NOMO-1 (cell line): ENCODE data around the gene MPO.

ENCODE experiments used
- DNase-seq, 2 experiments: peaks; one replicate each; lab custom pipeline; 2025; ENCODE audit not compliant: unreplicated experiment in 2 of 2; lab: John Stamatoyannopoulos, UW

Gene MPO

DNA sequence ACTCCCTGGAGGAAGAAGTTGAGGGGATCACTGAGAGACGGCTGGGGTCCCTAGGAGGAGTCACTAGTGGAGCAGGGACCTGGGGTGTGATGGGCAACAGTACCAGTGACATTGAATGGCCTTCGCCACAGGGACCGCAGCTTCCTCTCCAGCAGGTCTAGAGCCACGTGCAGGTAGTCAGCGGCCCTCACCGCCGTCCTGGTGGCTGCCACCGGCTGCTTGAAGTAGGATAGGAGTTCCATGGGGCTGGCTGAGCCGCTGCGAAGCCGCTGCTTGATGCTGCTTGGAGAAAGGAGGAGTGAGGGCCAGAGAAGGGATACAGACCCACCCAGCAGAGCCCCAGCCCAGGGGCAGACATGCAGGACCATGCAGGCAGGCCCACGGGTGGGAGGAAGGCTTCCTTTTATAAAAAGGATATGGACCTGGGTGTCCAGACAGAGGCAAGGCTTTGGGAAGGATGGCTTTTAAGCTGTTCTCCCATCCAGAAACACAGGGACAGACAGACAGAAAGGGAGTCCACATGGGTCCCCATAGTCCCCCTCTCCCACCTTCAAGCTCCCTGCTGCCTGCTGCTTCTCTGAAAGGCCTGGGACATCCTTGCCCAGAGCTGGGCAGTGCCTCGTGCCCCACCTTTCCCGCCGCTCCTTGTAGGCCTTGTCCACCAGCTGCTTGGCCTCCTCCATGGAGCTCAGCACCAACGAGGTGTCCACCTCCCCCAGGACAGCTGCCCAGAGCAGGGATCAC, 827 bp downstream of the MPO start:
- peak in 1 of 2 experiments; percentile 60 for DNase-seq

DNA sequence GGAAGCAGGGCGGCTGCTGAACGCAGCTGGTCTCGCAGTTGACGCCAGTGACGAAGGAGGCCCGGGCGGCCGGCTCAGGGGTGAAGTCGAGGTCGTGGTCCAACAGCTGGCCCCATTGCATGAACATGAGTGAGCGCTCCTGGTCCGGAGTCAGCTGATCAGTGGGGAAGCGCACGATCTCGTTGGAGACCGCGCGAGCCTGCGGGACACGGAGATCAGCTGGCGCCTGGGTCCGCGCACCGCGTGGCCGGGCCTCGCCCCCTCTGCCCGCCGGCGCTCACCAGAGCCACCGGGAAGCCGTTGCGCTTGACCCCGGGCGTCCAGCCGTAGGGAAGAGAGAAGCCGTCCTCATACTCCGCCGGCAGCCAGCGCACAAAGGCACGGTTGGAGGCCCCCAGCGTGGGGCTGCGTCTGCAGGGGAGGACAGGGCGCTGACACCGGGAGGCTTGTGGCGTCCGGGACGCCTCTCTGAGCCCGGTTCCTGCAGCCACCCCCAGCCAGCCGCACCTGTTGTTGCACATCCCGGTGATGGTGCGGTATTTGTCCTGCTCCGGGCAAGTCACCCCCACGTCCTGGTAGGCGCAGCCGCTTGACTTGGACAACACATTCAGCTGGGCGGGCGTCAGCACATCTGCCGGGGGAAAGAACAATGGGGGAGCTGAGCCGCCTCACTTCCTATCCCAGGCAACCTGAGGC, 1.6 kb downstream of the MPO start:
- DNase-seq, result peak in 1 of 2 experiments; percentile 58

DNA sequence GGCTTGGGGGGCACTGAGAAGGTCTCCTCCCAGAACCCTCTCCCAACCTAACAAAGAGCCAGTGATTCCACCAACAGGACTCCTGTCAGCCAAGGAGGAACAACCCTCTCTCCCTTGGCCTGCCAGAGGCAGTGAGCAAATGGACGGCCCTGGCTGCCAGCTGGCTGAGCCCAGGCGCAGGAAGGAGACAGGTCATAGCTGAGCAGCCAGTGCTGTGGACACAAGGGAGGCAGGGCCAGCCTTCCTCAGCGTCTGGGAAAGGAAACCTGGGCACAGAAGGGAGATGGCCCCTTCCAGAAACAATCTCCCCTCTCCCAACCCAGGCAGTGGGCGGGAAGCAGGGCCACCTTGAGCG, 2.1 kb downstream of the MPO start:
- DNase-seq, result no peak

DNA sequence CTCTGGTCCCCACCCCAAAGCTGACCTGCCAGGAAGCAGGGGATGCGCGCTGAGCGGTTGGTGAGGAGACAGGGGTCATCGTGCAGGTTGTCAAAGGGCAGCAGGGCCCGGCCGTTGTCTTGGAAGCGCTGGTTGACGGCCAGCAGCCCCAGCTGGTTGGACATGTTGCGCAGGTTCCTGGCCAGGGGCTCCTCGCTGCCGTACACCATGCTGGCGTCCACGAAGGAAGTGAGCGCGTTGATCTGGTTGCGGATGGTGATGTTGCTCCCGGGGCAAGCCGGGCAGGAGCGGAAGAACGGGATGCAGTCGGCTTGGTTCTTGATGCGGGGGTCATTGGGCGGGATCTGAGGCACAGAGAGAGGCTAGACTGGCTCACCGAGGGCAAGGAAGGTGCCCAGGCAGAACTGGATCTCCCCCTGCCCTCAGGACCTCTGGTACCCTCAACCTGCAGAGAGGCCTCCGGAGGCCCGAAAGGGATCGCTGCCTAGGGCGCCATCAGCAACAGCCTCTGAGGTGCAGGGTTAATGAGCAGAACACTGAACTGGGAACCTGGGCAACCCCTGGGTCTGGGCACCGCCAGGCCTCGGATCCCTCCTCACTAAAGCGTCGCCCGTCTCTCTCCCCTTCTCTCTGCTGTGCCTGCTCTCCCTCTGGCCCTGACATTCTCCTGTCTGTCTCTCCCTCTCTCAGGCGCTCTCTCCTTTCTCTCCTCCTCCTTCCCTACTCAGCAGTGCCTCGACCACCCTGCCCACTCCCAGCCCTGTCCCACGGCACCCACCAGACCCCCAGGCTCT, 2.7 kb downstream of the MPO start:
- DNase-seq, result no peak

DNA sequence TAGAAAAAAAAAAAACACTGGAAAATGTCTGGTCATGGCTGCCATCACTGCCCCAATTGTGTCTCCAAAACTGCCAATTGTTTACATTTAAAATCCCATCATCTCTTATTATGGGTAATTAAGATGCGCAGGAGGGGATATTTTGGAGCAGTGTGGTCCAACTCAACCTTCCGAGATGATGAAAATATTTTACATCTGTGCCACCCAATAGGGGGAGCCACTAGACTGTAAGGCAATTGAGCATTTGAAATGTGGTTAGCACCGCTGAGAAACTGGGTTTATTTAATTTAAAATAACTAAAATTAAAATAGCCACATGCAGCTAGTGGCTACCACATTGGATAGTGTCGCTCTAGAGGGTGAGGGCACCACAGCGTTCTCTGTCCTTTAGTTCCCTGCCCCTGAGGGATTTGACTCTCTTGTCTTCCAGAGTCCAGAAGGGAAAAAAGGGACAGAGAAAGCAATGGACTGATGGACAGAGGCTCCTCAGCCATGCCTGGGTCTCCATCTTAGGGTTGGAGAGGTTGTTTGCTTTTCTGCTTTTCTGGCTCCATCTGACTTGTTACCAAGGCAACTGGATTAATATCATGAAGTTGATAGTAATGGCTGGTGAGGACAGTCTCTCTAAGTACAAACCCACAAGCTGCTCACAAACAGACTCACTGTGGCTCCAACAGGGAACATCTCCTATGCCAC, 3.5 kb downstream of the MPO start:
- DNase-seq, result peak in 1 of 2 experiments; percentile 70

DNA sequence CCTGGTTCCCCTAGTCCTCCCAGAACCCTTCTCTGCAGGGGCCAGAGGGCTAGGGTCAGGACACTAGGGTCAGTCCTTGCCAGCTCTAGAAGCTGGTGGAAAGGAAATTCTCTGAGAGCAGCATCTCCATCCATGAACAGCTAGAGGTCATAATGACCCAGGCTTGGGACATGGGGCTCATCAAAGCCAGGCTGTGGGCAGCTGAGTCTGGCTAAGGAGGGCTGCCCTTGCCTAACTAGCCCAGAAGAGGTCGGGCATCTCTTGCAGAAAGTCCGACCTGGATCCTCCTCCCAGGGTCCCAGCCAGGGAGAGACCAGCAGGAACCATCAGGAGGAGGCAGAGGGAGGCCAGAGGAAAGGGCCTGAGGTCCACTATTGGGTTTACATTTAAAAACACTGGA, 4.3 kb downstream of the MPO start:
- DNase-seq, result no peak

DNA sequence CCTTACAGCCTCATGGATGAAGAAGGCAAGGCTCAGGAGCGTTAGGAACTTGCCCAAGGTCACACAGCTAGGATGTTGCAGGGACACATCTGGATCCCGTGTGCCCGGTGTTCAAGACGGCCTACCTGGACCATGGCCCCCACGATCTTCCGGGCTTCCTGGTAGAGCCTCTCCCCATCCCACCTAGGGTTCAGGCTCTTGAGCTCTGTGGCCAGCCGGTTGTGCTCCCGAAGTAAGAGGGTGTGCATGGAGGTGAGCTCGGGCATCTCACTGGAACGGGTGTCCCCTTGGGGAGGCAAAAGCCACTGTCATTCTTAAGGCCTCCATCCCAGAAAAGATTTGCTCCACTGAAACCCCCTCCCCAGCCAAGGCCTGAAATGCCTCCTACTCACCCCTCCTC, 5.3 kb downstream of the MPO start:
- no peak for DNase-seq

DNA sequence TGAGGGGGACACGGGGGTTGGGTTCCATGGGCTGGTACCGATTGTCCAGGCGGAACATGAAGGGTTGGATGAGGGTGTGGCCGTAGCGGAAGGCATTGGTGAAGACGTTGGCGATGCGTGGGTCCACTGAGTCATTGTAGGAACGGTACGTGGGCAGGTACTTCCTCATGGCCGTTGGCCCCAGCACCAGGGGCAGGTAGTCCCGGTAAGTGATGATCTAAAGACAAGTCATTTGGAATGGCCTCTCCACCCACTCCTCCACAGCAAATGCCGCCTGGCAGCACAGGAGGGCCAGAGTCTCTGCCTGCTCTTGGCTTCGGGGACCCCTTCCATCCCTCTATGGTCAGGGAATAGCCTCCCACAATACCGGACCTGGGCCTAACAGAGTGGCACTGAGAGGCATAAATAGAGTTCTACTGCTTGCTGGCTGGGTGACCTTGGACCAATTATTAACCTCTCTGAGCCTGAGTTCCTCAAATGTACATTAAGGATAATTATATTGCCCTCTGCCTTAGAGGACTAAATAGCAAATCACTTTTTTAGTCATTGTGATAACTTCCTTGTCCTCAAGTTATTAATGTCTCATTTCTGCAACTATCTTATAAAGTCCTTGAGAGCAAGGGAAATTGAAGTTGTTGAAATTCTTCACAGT, 7.2 kb downstream of the MPO start:
- no peak for DNase-seq

DNA sequence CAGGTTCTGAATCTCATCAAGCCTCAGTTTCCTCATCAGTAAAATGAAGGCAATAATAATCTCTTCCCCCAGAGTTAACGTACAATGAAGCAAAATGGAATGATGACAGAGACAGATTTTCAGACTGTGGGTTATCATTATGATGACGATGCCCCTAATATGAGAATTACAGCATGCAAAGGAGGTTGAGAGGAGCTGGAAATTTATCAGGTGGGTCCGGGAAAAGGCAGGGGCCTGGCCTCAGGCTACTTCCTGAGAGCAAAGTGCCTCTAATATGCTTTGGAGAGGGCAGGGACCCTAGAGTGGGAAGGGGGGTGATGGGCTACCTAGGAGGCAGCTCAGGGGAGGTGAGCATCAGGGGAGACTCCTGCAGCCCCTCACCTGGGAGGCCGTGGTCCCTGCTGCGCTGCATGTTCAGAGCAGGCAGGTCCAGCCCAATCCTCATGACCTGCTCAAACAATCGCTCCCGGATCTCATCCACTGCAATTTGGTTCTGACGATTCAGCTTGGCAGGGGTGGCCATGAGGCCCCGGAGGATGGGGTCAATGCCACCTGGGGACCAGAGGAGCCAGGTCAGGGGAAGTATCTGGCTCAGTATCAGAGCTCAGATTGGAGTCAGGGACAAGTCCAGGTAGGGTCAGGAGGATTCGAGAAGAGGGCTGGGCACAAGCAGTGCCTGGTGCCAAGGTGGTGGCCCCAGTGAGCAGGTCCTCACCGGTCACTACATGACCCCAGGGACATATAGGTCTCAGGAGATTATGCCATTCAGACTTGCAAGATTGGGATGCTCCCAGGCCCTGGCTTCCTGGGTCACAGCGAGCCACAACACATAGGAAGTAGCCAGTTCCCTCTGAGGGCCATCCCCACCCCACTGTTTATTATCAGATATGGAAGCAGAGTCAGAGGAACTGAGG, 8.1 kb downstream of the MPO start:
- DNase-seq, result no peak

DNA sequence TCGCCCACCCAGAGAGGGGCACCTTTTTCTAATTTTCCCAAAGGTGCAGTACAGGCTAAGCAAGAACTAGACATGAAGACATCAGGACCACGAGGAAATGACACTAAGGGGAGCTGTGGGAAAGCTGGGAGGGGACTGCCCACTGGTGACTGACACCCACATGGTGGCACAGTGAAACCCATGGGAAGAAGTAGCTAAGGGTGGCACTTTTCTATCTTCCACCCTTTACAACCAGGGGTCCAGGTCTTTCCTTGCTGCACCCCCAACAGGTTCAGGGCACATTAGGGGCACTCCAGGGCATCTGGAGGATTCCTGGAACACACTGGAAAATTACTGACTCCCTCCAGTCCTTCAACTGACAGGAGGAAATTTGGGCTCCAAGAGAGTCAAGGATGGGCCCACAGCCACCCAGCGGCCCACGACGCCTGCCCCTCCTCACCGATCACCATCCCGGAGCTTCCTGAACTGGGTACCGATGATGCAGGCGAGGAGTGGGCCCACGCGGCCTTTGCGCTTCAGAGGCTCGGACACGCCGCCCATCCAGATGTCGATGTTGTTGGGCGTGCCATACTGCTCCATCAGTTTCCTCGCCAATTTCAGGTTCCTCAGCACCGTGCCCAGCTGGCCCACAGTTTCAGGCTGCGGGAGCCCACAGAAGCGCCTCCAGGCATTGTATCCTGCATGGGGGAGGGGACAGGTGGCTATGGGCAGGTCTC, 9.4 kb downstream of the MPO start:
- no peak for DNase-seq

DNA sequence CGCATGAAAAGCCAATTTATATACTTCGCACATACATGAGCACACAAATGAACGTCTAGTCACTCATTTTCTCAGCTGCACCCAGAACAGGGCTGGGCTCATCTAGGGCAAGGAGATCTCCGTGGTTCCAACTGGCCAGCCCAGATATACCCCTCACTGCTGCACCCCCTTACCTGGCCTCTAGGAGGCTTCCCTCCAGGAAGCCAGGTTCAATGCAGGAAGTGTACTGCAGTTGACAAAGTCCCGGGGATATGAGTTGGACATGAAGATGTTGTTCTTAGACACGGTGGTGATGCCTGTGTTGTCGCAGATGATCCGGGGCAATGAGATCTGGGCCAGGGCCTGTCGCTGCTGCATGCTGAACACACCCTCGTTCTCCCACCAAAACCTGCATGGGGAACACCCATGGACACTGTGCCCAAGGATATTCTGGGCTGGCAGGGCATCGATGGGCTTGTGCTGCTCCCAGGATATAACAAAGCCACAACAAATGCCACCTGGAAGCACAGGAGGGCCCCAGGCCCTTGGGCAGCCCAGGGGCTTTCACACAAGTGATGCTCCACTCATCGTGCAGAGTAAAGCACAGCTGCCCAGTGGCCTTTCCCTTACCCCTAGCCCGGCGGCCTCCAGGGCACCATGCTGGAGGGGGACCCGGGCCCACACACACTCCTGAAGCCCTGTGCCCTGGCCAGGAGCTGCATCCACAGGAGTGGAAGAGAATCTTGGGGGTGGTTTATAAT, 10.1 kb downstream of the MPO start:
- no peak for DNase-seq

DNA sequence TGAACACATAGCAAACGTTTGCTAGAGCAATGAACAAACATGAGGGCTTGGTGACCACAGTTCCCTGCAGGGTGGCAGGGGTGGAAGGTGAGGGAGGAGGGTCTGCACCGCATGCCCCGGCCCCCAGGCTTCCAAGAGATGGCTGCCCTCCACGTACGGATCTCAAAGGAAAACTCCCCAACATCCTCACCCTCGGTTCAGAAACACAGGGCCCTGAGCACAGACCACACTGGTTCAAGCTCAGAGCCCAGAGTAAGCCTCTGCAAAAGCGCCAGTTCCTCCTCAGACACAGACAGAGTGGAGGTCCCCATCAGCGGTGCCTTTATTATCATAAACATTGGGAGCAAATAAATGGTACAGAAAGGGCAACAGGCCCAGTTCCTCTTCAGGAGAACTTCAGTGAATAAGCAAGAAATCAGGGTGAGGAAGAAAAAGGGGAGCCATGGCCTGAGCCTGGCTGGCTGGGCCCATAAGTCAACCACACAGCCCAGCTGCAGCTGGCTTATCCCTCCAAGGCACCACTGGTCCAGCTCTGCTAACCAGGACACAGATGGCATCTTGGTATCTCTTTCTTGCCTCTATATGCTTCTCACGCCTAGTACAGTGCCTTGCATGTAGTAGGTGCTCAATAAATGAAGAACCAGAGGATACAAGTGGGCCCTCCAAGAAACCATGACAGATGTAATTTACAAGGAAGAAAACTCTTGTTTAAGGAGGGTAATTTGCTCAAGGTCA, 11.0 kb downstream of the MPO start:
- DNase-seq, result no peak

DNA sequence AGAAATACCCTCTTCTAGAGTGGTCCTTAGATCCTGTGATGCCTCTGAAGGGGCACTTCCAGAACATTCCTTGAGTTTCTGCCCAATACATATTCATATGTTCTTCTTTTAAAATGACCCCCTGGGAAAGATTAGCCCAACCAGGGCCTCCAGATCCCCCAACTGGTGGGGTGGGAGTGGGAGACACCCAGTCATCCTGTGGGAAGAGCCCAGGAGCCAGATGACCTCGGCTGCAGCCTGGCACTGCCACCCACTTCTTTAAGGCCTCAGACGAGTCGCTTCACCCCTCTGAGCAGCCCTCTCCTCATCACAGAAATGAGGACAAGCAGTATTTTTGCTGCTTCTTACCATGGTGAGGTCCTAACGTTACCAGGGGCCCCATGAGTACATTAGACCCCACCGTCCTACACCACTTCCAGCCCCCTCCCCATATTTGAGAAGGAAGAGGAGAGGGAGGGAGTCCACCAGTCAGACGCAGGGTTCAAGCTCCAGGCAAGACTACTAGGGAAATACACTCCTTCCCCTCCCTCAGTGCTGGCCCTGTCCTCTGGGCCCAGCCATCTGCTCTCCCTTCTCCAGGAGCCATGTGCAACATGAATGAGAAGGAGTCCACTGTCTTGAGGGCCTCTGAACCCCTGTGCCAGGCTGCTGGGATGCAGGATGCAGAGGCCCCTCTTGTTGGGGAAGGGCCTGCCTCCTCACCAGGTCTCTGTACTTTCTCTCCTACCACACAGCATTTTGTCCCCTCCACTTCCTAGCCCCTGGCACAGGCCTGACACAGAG, 11.8 kb downstream of the MPO start:
- no peak for DNase-seq

DNA sequence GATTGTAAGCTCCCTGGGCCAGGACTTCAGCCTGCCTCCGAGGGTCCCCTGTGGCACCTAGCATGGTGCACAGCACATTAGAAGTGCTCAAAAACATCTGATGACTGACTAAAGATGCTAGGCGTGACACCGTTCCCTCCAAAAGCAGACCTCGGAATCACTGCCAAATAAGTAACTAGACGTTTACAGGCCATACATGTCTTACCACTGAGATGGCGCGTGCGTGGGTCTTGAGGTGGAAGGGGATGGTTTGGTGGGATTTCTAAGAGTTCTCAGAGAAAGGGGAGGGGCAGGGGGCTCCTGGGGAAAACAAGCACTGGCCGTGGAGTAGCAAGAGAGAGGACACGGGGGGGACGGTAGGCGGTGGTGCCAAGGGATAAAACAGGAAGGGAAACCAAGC, 12.4 kb downstream of the MPO start:
- DNase-seq, result no peak

DNA sequence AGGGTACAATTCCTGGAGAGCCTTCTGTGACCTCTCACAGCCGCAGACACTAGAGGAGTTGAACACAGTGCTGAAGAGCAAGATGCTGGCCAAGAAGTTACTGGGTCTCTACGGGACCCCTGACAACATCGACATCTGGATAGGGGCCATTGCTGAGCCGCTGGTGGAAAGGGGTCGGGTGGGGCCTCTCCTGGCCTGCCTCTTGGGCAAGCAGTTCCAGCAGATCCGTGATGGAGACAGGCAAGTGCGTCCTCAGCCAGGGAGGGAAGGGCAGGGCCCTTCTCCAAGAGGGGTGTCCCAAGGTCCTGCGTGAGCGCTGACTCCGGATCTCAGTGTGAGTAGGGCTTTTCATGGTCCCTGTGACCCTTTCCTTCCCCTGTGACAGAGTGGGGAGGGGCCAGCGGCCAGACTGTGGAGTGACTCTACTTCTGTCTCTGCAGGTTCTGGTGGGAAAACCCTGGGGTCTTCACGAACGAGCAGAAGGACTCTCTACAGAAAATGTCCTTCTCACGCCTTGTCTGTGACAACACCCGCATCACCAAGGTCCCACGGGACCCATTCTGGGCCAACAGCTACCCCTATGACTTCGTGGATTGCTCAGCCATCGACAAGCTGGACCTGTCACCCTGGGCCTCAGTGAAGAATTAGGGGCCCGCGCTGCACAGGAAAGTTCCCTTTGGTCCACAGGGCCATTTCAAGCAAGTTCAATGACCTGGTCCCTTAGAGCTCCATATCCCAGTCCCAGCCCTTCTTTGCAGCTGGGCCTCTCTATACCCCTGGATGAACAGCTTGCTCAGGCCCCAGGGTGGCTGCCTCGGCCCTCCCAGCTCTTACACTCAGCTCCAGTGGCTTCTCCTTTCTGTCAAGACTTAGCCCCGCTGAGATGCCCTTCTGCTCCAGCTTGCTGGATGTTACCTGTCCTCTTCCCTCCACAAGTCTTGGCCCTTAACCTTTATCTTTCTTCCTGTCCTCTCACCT, 13.1 kb downstream of the MPO start:
- no peak for DNase-seq
